Tibial artery (tissue), 4 donors: ENCODE results near the gene CCDC167.

Experiments used
- DNase-seq, 2 donors: peaks; one replicate each; pipeline ENCODE4 v3.0.0-alpha.2; 2019
- H3K27ac ChIP-seq, 2 donors: fragments of 200-600 bp; sonication (generic) in 1 of 2; 1 replicate in 1 of 2; 2 replicates in 1 of 2; pipeline ENCODE4 v1.5.1; 2018 to 2019; ENCODE audit warnings: mild to moderate bottlenecking in 1 of 2
- H3K27me3 ChIP-seq, 2 donors: fragments of 200-600 bp; sonication (generic) in 1 of 2; one replicate each; pipeline versions ENCODE4 v1.5.1 to v1.6.0; 2016 to 2019
- H3K36me3 ChIP-seq, 3 donors: fragments of 200-600 bp; sonication (generic) in 2 of 3; one replicate each; pipeline ENCODE4 v1.5.1; 2016 to 2019; ENCODE audit warnings: mild to moderate bottlenecking in 2 of 3
- H3K4me1 ChIP-seq, 4 donors: fragments of 200-600 bp; sonication (generic) in 2 of 4; 1 replicate in 3 of 4; 2 replicates in 1 of 4; pipeline ENCODE4 v1.5.1; 2016 to 2019
- H3K4me3 ChIP-seq, 2 donors: fragments of 200-600 bp; sonication (generic) in 1 of 2; 1 replicate in 1 of 2; 2 replicates in 1 of 2; pipeline ENCODE4 v1.5.1; 2018 to 2019; ENCODE audit warnings: mild to moderate bottlenecking in 2 of 2
- H3K9me3 ChIP-seq, 3 donors: fragments of 200-600 bp; sonication (generic) in 1 of 3; one replicate each; pipeline ENCODE4 v1.5.1; 2016 to 2019
- CTCF ChIP-seq, 2 experiments: fragments of 200-600 bp in 1 of 2; fragments of 450-650 bp in 1 of 2; IDR thresholded peaks; one replicate each; pipeline ENCODE4 v1.5.1; 2017 to 2019; ENCODE audit warnings: antibody characterized with exemption in 2 of 2, mild to moderate bottlenecking in 1 of 2, moderate library complexity in 1 of 2
- intact Hi-C: fragments of 100-400 bp; cut with DNase I; formaldehyde crosslinking; loops from one replicate; pipeline ENCODE4 v1.15.0; 2023; ENCODE audit warnings: low total_unique reads

Gene CCDC167

GRCh38 chr6:37482606-37483251 is 17.0 kb downstream of the CCDC167 start:
- no peak for TF ChIP-seq CTCF (IDR thresholded peaks at IDR 0.05)
- intact Hi-C loops: loop anchor here (5.0 kb wide), 1 partner anchor 210 kb away; no protein-coding TSS in a partner anchor
- no peaks in the 10 kb centered on the region for H3K9me3 ChIP-seq
- no peaks in the 10 kb centered on the region for H3K27me3 ChIP-seq
- no peak overlapping the region for H3K4me3 ChIP-seq
- H3K4me1 ChIP-seq: peaks cover 0 to 5% (median 0%) of the 10 kb centered on the region in 4 donors
- H3K27ac ChIP-seq: no peak overlapping the region
- H3K36me3 ChIP-seq: peaks cover 19 to 85% (median 75%) of the 10 kb centered on the region in 3 donors
- peak in 1 of 2 donors; percentile 51 for DNase-seq

GRCh38 chr6:37481711-37482605 is 17.7 kb downstream of the CCDC167 start:
- Histone ChIP-seq H3K27me3 (no peaks in the 10 kb centered on the region), H3K9me3 (no peaks in the 10 kb centered on the region), H3K4me3 (no peak overlapping the region), H3K27ac (no peak overlapping the region), H3K4me1 (peaks cover 0 to 5% (median 0%) of the 10 kb centered on the region in 4 donors), H3K36me3 (peaks cover 26 to 93% (median 83%) of the 10 kb centered on the region in 3 donors)
- intact Hi-C loops: loop anchor here (5.0 kb wide), 1 partner anchor 210 kb away; no protein-coding TSS in a partner anchor
- peak in 1 of 2 donors; percentile 51 for DNase-seq
- no peak for TF ChIP-seq CTCF (IDR thresholded peaks at IDR 0.05)

GRCh38 chr6:37480951-37481534 is 18.6 kb downstream of the CCDC167 start:
- TF ChIP-seq CTCF (IDR thresholded peaks at IDR 0.05): no peak
- Histone ChIP-seq H3K27me3 (no peaks in the 10 kb centered on the region), H3K9me3 (no peaks in the 10 kb centered on the region), H3K4me1 (peaks cover 0 to 5% (median 0%) of the 10 kb centered on the region in 4 donors), H3K36me3 (peaks cover 31 to 95% (median 92%) of the 10 kb centered on the region in 3 donors), H3K4me3 (no peak overlapping the region), H3K27ac (no peak overlapping the region)
- DNase-seq: peak in 1 of 2 donors; percentile 17
- intact Hi-C loops: loop anchor here (5.0 kb wide), 1 partner anchor 211 kb away; no protein-coding TSS in a partner anchor

GRCh38 chr6:37480118-37480736 is 19.5 kb downstream of the CCDC167 start:
- intact Hi-C loops: loop anchor here (5.0 kb wide), 1 partner anchor 212 kb away; no protein-coding TSS in a partner anchor
- Histone ChIP-seq H3K36me3 (peaks cover 39 to 100% (median 98%) of the 10 kb centered on the region in 3 donors), H3K27ac (no peak overlapping the region), H3K9me3 (no peaks in the 10 kb centered on the region), H3K27me3 (no peaks in the 10 kb centered on the region), H3K4me3 (no peak overlapping the region), H3K4me1 (peaks cover 0 to 5% (median 0%) of the 10 kb centered on the region in 4 donors)
- no peak for DNase-seq
- no peak for TF ChIP-seq CTCF (IDR thresholded peaks at IDR 0.05)

GRCh38 chr6:37479266-37479854 is 20.3 kb downstream of the CCDC167 start:
- Histone ChIP-seq H3K4me3 (no peak overlapping the region), H3K27me3 (no peaks in the 10 kb centered on the region), H3K4me1 (peaks cover 0 to 5% (median 0%) of the 10 kb centered on the region in 4 donors), H3K9me3 (no peaks in the 10 kb centered on the region), H3K27ac (no peak overlapping the region), H3K36me3 (peaks cover 47 to 100% (median 98%) of the 10 kb centered on the region in 3 donors)
- peak in 1 of 2 donors; percentile 62 for DNase-seq
- no peak for TF ChIP-seq CTCF (IDR thresholded peaks at IDR 0.05)
- intact Hi-C loops: no loop called here
